Measurements from ENCODE around the gene ATG7. TPM values are rescaled to one million over a fixed set of nuclear protein-coding genes. Genes with fewer than 3 reads are reported as not detected.

ATG7 gene
- total RNA-seq, 1 experiment from 2014 or later: 29.3 TPM

DNA sequence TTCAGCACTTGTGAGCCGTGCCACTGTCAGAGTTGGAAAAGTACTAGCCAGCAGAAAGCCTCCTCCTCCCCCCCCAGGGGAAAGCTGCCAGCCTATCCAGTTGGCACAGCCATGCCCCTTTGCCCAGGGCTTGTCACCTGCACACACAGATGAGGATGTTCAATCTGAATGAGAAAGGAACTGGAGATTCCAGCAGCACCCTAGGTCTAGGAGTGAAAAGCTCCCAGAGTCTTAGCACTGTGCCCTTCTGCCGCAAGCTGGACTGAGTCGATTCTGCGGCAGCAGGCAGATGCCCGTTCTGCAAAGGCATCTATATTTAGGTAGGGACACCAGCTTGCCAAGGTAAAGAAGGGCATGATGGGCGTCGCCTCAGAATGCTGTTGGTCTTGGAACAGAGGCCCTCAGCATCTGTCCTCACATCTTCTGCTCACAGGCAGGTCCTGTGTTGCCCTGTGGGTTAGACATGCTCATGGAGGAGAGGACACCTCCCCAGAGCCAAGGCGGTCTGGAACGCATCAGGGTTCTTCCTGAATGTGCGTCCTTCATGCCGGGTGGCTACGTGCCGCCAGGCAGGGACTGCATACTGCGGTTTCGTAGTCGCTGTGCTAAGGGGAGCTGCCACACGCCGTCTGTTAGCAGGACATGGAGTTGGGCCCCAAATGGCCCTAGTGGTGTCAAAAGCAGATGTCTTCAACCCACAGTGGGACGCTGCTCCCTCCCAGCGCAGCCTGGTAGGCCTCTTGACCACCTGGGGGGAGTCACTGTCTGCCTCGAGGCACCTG, 262.0 kb downstream of the ATG7 start:
- no peak overlapping the region for H2AFZ ChIP-seq (ENCODE audit: low read depth, low read length, poor library complexity, severe bottlenecking)
- no peaks in the 10 kb centered on the region for H4K20me1 ChIP-seq (ENCODE audit: insufficient read depth)
- ChIA-PET POLR2A (no interaction called here), RAD21 (ENCODE audit: low non-redundant PET in 1 of 2, low total read pairs in 2 of 2, uncharacterized antibody in 2 of 2, unreplicated experiment in 2 of 2) (no interaction called here), CTCF (no interaction called here)
- H3K9me3 ChIP-seq (ENCODE audit: control insufficient read depth in 1 of 2, insufficient read depth in 1 of 2, low read depth in 1 of 2, low read length in 2 of 2): no peaks in the 10 kb centered on the region
- H3K4me2 ChIP-seq (ENCODE audit: low read length): no peak overlapping the region
- H3K27me3 ChIP-seq (ENCODE audit: insufficient read depth, low read length): no peaks in the 10 kb centered on the region
- H3K4me1 ChIP-seq (ENCODE audit: control insufficient read depth in 1 of 2, insufficient read depth in 2 of 2, low read length in 2 of 2): peaks cover 0 to 11% of the 10 kb centered on the region in 2 experiments; a peak in 2 of 4 replicates
- no peak overlapping the region for H3K9ac ChIP-seq (ENCODE audit: low read length)
- DNase-seq (ENCODE audit: low read depth, low spot score) (no peak), ATAC-seq (no peak)
- no peak overlapping the region for H3K27ac ChIP-seq (ENCODE audit: low read depth, low read length)
- H3K9me2 ChIP-seq (ENCODE audit: insufficient read depth): no peaks in the 10 kb centered on the region
- H3K4me3 ChIP-seq (replicated peaks in 1 of 2; ENCODE audit: low read depth in 1 of 2, low read length in 2 of 2): no peak overlapping the region
- intact Hi-C loops (cut with micrococcal nuclease): no loop called here
- TF ChIP-seq POLR2AphosphoS5 (IDR thresholded peaks at IDR 0.05; ENCODE audit: low read depth, low read length): no peak
- TF ChIP-seq, protein P1, sequence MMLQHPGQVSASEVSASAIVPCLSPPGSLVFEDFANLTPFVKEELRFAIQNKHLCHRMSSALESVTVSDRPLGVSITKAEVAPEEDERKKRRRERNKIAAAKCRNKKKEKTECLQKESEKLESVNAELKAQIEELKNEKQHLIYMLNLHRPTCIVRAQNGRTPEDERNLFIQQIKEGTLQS (IDR thresholded peaks at IDR 0.05): no peak
- TF ChIP-seq, protein P2, sequence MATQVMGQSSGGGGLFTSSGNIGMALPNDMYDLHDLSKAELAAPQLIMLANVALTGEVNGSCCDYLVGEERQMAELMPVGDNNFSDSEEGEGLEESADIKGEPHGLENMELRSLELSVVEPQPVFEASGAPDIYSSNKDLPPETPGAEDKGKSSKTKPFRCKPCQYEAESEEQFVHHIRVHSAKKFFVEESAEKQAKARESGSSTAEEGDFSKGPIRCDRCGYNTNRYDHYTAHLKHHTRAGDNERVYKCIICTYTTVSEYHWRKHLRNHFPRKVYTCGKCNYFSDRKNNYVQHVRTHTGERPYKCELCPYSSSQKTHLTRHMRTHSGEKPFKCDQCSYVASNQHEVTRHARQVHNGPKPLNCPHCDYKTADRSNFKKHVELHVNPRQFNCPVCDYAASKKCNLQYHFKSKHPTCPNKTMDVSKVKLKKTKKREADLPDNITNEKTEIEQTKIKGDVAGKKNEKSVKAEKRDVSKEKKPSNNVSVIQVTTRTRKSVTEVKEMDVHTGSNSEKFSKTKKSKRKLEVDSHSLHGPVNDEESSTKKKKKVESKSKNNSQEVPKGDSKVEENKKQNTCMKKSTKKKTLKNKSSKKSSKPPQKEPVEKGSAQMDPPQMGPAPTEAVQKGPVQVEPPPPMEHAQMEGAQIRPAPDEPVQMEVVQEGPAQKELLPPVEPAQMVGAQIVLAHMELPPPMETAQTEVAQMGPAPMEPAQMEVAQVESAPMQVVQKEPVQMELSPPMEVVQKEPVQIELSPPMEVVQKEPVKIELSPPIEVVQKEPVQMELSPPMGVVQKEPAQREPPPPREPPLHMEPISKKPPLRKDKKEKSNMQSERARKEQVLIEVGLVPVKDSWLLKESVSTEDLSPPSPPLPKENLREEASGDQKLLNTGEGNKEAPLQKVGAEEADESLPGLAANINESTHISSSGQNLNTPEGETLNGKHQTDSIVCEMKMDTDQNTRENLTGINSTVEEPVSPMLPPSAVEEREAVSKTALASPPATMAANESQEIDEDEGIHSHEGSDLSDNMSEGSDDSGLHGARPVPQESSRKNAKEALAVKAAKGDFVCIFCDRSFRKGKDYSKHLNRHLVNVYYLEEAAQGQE (IDR thresholded peaks at IDR 0.05; ENCODE audit: low read depth): no peak
- TF ChIP-seq EGR1 (IDR thresholded peaks at IDR 0.05; ENCODE audit: low read depth): no peak
- TF ChIP-seq EZH2phosphoT487 (IDR thresholded peaks at IDR 0.05; ENCODE audit: borderline replicate concordance): no peak
- TF ChIP-seq RAD21 (IDR thresholded peaks at IDR 0.05; ENCODE audit: low read depth): no peak
- no peak for TF ChIP-seq ZNF274 (IDR thresholded peaks at IDR 0.05; ENCODE audit: low read depth, low read length)
- TF ChIP-seq CEBPB (IDR thresholded peaks at IDR 0.05; ENCODE audit: low read depth): no peak
- TF ChIP-seq, protein P3, sequence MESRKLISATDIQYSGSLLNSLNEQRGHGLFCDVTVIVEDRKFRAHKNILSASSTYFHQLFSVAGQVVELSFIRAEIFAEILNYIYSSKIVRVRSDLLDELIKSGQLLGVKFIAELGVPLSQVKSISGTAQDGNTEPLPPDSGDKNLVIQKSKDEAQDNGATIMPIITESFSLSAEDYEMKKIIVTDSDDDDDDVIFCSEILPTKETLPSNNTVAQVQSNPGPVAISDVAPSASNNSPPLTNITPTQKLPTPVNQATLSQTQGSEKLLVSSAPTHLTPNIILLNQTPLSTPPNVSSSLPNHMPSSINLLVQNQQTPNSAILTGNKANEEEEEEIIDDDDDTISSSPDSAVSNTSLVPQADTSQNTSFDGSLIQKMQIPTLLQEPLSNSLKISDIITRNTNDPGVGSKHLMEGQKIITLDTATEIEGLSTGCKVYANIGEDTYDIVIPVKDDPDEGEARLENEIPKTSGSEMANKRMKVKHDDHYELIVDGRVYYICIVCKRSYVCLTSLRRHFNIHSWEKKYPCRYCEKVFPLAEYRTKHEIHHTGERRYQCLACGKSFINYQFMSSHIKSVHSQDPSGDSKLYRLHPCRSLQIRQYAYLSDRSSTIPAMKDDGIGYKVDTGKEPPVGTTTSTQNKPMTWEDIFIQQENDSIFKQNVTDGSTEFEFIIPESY (IDR thresholded peaks at IDR 0.05; ENCODE audit: extremely low read depth, insufficient replicate concordance, low read length): no peak
- no peak for TF ChIP-seq EZH2 (IDR thresholded peaks at IDR 0.05)
- BruUV-seq (replicated peaks): no TSS peak
- no peaks in the 10 kb centered on the region for H3K79me2 ChIP-seq (ENCODE audit: insufficient read depth, low read length)
- no peaks in the 10 kb centered on the region for H3K36me3 ChIP-seq (ENCODE audit: control insufficient read depth in 1 of 2, insufficient read depth in 2 of 2, low read length in 2 of 2)

Data from HCT116 (cell line).